Effector memory CD4-positive, alpha-beta T cell (primary cell): ENCODE results near the gene ADAP1.

Source experiments
- DNase-seq, 3 donors: peaks; one replicate each; pipeline ENCODE4 v3.0.0-alpha.2; 2020
- H3K27ac ChIP-seq: 2 replicates; pipeline ENCODE4 v1.7.0; 2013; ENCODE audit warnings: mild to moderate bottlenecking, low read length, moderate library complexity; ENCODE audit not compliant: insufficient read depth, poor library complexity, severe bottlenecking
- H3K27me3 ChIP-seq: replicated peaks from 2 replicates; pipeline ENCODE4 v1.7.0; 2013; ENCODE audit warnings: mild to moderate bottlenecking, low read length; ENCODE audit not compliant: insufficient read depth, control insufficient read depth, poor library complexity, severe bottlenecking
- H3K36me3 ChIP-seq: 2 replicates; pipeline ENCODE4 v1.7.0; 2013; ENCODE audit warnings: mild to moderate bottlenecking, low read length, moderate library complexity; ENCODE audit not compliant: control insufficient read depth, insufficient read depth
- H3K4me1 ChIP-seq: 2 replicates; pipeline ENCODE4 v1.7.0; 2013; ENCODE audit warnings: low read length, mild to moderate bottlenecking; ENCODE audit not compliant: control insufficient read depth, insufficient read depth, poor library complexity, severe bottlenecking
- H3K4me3 ChIP-seq: 2 replicates; pipeline ENCODE4 v1.7.0; 2013; ENCODE audit warnings: low read length, low read depth, mild to moderate bottlenecking; ENCODE audit not compliant: insufficient read depth, poor library complexity, severe bottlenecking
- H3K9me3 ChIP-seq: 2 replicates; pipeline ENCODE4 v1.7.0; 2013; ENCODE audit warnings: mild to moderate bottlenecking, low read length, moderate library complexity; ENCODE audit not compliant: control insufficient read depth

The ADAP1 gene

GRCh38 chr7:885261-885892 lies 69.1 kb downstream of the ADAP1 start:
- Histone ChIP-seq H3K27me3 (no peaks in the 10 kb centered on the region), H3K4me1 (no peaks in the 10 kb centered on the region), H3K9me3 (no peaks in the 10 kb centered on the region), H3K36me3 (peaks cover 34% of the 10 kb centered on the region), H3K27ac (no peak overlapping the region), H3K4me3 (no peak overlapping the region)
- no peak for DNase-seq

- no peak for DNase-seq
- Histone ChIP-seq H3K36me3 (peaks cover 33% of the 10 kb centered on the region), H3K4me1 (no peaks in the 10 kb centered on the region)
Measured at GRCh38 chr7:884191-885003, 70.1 kb downstream of the ADAP1 start.

GRCh38 chr7:883055-884021 lies 71.1 kb downstream of the ADAP1 start:
- H3K36me3 ChIP-seq = peaks cover 22% of the 10 kb centered on the region
- no peaks in the 10 kb centered on the region for H3K27me3 ChIP-seq
- H3K4me3 ChIP-seq = no peak overlapping the region
- peaks cover 10% of the 10 kb centered on the region for H3K4me1 ChIP-seq
- DNase-seq = no peak
- H3K9me3 ChIP-seq = no peaks in the 10 kb centered on the region
- H3K27ac ChIP-seq = no peak overlapping the region

More at GRCh38 chr7:884191-885003, 70.1 kb downstream of the ADAP1 start:
- Histone ChIP-seq H3K9me3 (no peaks in the 10 kb centered on the region), H3K4me3 (no peak overlapping the region), H3K27ac (no peak overlapping the region), H3K27me3 (no peaks in the 10 kb centered on the region)

GRCh38 chr7:882336-883035 lies 72.0 kb downstream of the ADAP1 start:
- no peaks in the 10 kb centered on the region for H3K9me3 ChIP-seq
- H3K36me3 ChIP-seq = peaks cover 14% of the 10 kb centered on the region
- DNase-seq = no peak
- no peak overlapping the region for H3K27ac ChIP-seq
- H3K4me3 ChIP-seq = no peak overlapping the region
- no peaks in the 10 kb centered on the region for H3K27me3 ChIP-seq
- peaks cover 16% of the 10 kb centered on the region for H3K4me1 ChIP-seq

- H3K36me3 ChIP-seq = peaks cover 5% of the 10 kb centered on the region
- peaks cover 18% of the 10 kb centered on the region for H3K4me1 ChIP-seq
- DNase-seq = no peak
- H3K27me3 ChIP-seq = no peaks in the 10 kb centered on the region
- H3K4me3 ChIP-seq = no peak overlapping the region
- no peaks in the 10 kb centered on the region for H3K9me3 ChIP-seq
- H3K27ac ChIP-seq = no peak overlapping the region
Measured at GRCh38 chr7:881441-882234, 72.8 kb downstream of the ADAP1 start.

GRCh38 chr7:880450-880849 lies 74.0 kb downstream of the ADAP1 start:
- Histone ChIP-seq H3K4me1 (peaks cover 18% of the 10 kb centered on the region), H3K27ac (no peak overlapping the region), H3K27me3 (no peaks in the 10 kb centered on the region), H3K4me3 (no peak overlapping the region), H3K36me3 (no peaks in the 10 kb centered on the region), H3K9me3 (no peaks in the 10 kb centered on the region)
- DNase-seq = no peak

GRCh38 chr7:879706-880105 lies 74.8 kb downstream of the ADAP1 start:
- H3K27ac ChIP-seq = no peak overlapping the region
- H3K4me1 ChIP-seq = peaks cover 18% of the 10 kb centered on the region
- H3K36me3 ChIP-seq = no peaks in the 10 kb centered on the region

GRCh38 chr7:879093-879492 lies 75.4 kb downstream of the ADAP1 start:
- DNase-seq = no peak
- Histone ChIP-seq H3K36me3 (no peaks in the 10 kb centered on the region), H3K4me3 (no peak overlapping the region), H3K27me3 (no peaks in the 10 kb centered on the region), H3K27ac (no peak overlapping the region), H3K4me1 (peaks cover 18% of the 10 kb centered on the region), H3K9me3 (no peaks in the 10 kb centered on the region)

More at GRCh38 chr7:879706-880105, 74.8 kb downstream of the ADAP1 start:
- Histone ChIP-seq H3K27me3 (no peaks in the 10 kb centered on the region), H3K4me3 (no peak overlapping the region), H3K9me3 (no peaks in the 10 kb centered on the region)
- DNase-seq = no peak
